Bronchial epithelial cell (primary cell): ENCODE data around the gene AFF3. TPM values are rescaled to one million over a fixed set of nuclear protein-coding genes. Genes with fewer than 3 reads are reported as not detected.
A peak's percentile ranks its signal among the peaks of the same experiment; 100 is the strongest.

Experiments used
- DNase-seq: peaks from one replicate; pipeline ENCODE4 v3.0.0-alpha.2; 2010; ENCODE audit warnings: low read depth
- FAIRE-seq: peaks from 2 replicates; lab custom pipeline; 2011; peaks lifted over from hg19 to GRCh38; lab: Jason Lieb, UNC
- H3K27me3 ChIP-seq: 2 replicates; pipeline ENCODE4 v1.5.1; 2011; ENCODE audit warnings: low read length; ENCODE audit not compliant: control insufficient read depth, insufficient read depth
- H3K36me3 ChIP-seq: 2 replicates; pipeline ENCODE4 v1.5.1; 2011; ENCODE audit warnings: low read length; ENCODE audit not compliant: control insufficient read depth, insufficient read depth
- H3K4me3 ChIP-seq: 2 replicates; pipeline ENCODE4 v1.5.1; 2011; ENCODE audit warnings: mild to moderate bottlenecking, low read depth, low read length, control low read depth
- CTCF ChIP-seq: IDR thresholded peaks from 2 replicates; pipeline ENCODE4 v1.5.1; 2011; ENCODE audit warnings: mild to moderate bottlenecking, moderate library complexity, low read length, control low read depth, inconsistent platforms; ENCODE audit not compliant: insufficient read depth, severe bottlenecking
- total RNA-seq: library from RNA; depleted of rRNA; stranded (reverse); fragments of >200 nt; gene quantifications from 2 replicates; pipeline ENCODE4 v1.2.1, GENCODE V29; 2014

The AFF3 gene
- total RNA-seq, 1 donor from 2014 or later: not detected

GRCh38 chr2:99682275-99683060 is 459.9 kb downstream of the AFF3 start:
- TF ChIP-seq CTCF: no peak
- FAIRE-seq (no peak), DNase-seq (no peak)
- H3K36me3 ChIP-seq: no peaks in the 10 kb centered on the region
- H3K4me3 ChIP-seq: no peak overlapping the region
- peaks cover 2% of the 10 kb centered on the region for H3K27me3 ChIP-seq

GRCh38 chr2:99680946-99681345 is 461.4 kb downstream of the AFF3 start:
- Histone ChIP-seq H3K27me3 (no peaks in the 10 kb centered on the region), H3K4me3 (no peak overlapping the region), H3K36me3 (no peaks in the 10 kb centered on the region)
- TF ChIP-seq CTCF: no peak
- FAIRE-seq (no peak), DNase-seq (peak; percentile 40)

GRCh38 chr2:99679518-99679917 is 462.9 kb downstream of the AFF3 start:
- TF ChIP-seq CTCF: no peak
- Histone ChIP-seq H3K36me3 (no peaks in the 10 kb centered on the region), H3K4me3 (no peak overlapping the region), H3K27me3 (no peaks in the 10 kb centered on the region)
- DNase-seq (no peak), FAIRE-seq (no peak)

GRCh38 chr2:99678625-99679024 is 463.8 kb downstream of the AFF3 start:
- no peak for TF ChIP-seq CTCF
- FAIRE-seq: no peak
- Histone ChIP-seq H3K27me3 (no peaks in the 10 kb centered on the region), H3K36me3 (no peaks in the 10 kb centered on the region), H3K4me3 (no peak overlapping the region)
- no peak for DNase-seq

GRCh38 chr2:99677814-99678213 is 464.6 kb downstream of the AFF3 start:
- H3K4me3 ChIP-seq: no peak overlapping the region
- FAIRE-seq (no peak), DNase-seq (no peak)
- no peaks in the 10 kb centered on the region for H3K27me3 ChIP-seq
- no peaks in the 10 kb centered on the region for H3K36me3 ChIP-seq
- no peak for TF ChIP-seq CTCF
